ENCODE measurements around the gene NPAS1. TPM values are rescaled to one million over a fixed set of nuclear protein-coding genes. Genes with fewer than 3 reads are reported as not detected.

NPAS1 gene
- total RNA-seq, 2 experiments from 2014 or later: 1.1 to 2.1 TPM

DNA sequence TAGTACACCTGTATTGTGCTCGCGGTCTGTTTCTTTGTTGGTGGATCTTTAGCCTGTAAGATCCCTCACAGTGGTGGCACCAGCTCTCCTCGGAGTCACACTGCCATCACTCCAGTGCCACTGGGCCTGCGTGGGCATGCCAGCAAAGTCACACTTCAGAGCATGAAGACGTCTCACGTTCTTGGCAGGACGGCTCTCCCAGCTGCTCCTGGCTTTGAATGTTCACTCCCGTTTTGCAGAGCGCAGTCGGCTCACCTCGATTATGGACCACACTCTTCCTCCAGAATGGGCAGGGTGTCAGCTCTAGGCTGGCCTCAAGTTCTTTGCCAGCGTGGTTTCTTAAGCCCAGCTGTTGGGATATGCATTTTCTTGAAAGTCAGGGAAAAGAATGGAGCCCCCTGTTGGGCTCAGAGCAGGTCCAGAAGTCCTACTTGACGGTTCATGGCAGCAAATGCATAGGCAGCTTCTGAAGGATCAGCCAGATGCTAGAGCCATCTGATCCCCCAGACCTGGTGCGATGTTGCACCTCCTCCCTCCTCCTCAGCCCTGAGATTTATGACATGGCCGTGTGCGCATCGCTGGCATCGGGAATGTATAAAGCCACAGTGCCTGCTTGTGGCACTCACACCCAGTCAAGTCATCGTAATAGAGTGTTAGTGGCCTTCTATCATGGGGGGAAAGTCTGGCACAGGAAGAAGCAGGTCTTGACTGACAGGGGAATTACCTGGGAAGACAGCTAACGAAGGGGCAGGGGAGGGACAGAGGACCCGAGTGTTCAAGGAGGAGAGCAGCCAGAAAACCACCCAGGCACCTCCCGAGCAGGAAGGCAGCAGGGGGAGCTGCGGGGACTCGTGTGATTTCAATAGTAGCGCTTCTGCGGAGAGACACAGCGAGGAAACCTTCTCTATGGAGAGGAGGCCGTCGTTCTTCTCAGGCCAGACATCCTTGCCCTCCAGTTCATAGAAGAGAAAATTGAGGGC is 40.2 kb upstream of the NPAS1 start:
- TF ChIP-seq, protein P1, sequence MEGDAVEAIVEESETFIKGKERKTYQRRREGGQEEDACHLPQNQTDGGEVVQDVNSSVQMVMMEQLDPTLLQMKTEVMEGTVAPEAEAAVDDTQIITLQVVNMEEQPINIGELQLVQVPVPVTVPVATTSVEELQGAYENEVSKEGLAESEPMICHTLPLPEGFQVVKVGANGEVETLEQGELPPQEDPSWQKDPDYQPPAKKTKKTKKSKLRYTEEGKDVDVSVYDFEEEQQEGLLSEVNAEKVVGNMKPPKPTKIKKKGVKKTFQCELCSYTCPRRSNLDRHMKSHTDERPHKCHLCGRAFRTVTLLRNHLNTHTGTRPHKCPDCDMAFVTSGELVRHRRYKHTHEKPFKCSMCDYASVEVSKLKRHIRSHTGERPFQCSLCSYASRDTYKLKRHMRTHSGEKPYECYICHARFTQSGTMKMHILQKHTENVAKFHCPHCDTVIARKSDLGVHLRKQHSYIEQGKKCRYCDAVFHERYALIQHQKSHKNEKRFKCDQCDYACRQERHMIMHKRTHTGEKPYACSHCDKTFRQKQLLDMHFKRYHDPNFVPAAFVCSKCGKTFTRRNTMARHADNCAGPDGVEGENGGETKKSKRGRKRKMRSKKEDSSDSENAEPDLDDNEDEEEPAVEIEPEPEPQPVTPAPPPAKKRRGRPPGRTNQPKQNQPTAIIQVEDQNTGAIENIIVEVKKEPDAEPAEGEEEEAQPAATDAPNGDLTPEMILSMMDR (IDR thresholded peaks at IDR 0.05): no peak
- no peak for ATAC-seq (ENCODE audit: poor library complexity)
- no peak overlapping the region for H3K27ac Mint-ChIP-seq

DNA sequence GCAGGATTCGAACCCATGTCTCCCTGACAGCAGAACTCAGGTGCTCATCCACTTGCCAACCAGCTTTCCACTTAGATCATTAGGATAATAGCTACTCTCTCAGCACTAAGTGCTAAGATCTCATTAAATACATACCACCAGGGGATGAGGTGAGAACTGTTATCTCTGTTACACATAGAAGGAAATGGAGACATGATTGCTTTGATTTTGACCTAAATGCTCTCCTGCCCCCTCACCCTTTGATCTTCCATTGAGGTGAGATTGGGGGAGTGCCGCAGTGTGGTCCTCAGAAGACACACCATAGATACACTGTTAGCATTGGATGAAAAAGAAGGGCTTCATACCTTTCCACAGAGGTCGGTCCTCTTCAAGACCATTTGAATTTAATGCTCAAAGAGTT is 38.9 kb upstream of the NPAS1 start:
- H3K27ac Mint-ChIP-seq: peak overlapping the region; percentile 6
- ATAC-seq (ENCODE audit: poor library complexity): no peak
- H3K9me3 Mint-ChIP-seq: no peaks in the 10 kb centered on the region
- H3K36me3 Mint-ChIP-seq (ENCODE audit: low read depth): peaks cover 3% of the 10 kb centered on the region
- DNase-seq: peak in 1 of 14 experiments; percentile 20
- no peak overlapping the region for H3K4me3 Mint-ChIP-seq
- Histone ChIP-seq H3K36me3 (ENCODE audit: insufficient read depth, low read length) (peaks cover 6% of the 10 kb centered on the region), H3K4me3 (ENCODE audit: low read length) (no peak overlapping the region), H3K27me3 (ENCODE audit: control insufficient read depth in 1 of 2, insufficient read depth in 2 of 2, low read length in 2 of 2) (no peaks in the 10 kb centered on the region), H3K9me3 (ENCODE audit: control insufficient read depth in 1 of 2, insufficient read depth in 1 of 2, low read length in 2 of 2) (no peaks in the 10 kb centered on the region), H3K4me1 (ENCODE audit: insufficient read depth, low read length) (peaks cover 37% of the 10 kb centered on the region), H3K27ac (ENCODE audit: low read depth in 1 of 2, low read length in 2 of 2) (no peak overlapping the region)
- H3K27me3 Mint-ChIP-seq: no peaks in the 10 kb centered on the region
- CTCF ChIA-PET: no interaction called here
- intact Hi-C loops (cut with DNase I, micrococcal nuclease): no loop called here
- H3K4me1 Mint-ChIP-seq (ENCODE audit: low read depth): peaks cover 22% of the 10 kb centered on the region
- TF ChIP-seq, protein P1 (IDR thresholded peaks at IDR 0.05): no peak
- POLR2A ChIA-PET: no interaction called here

More for the DNA sequence above, 40.2 kb upstream of the NPAS1 start:
- no peak overlapping the region for H3K4me3 Mint-ChIP-seq
- H3K27me3 ChIP-seq (ENCODE audit: control insufficient read depth in 1 of 2, insufficient read depth in 2 of 2, low read length in 2 of 2): no peaks in the 10 kb centered on the region
- H3K36me3 ChIP-seq (ENCODE audit: insufficient read depth, low read length): peaks cover 11% of the 10 kb centered on the region
- no peak overlapping the region for H3K4me3 ChIP-seq (ENCODE audit: low read length)
- peaks cover 37% of the 10 kb centered on the region for H3K4me1 ChIP-seq (ENCODE audit: insufficient read depth, low read length)
- H3K27me3 Mint-ChIP-seq: no peaks in the 10 kb centered on the region
- intact Hi-C loops (cut with DNase I, micrococcal nuclease): no loop called here
- DNase-seq: no peak
- H3K27ac ChIP-seq (ENCODE audit: low read depth in 1 of 2, low read length in 2 of 2): no peak overlapping the region
- peaks cover 22% of the 10 kb centered on the region for H3K4me1 Mint-ChIP-seq (ENCODE audit: low read depth)
- POLR2A ChIA-PET: no interaction called here
- CTCF ChIA-PET: interaction anchor here (0.5 kb wide), 1 partner anchor 243 kb away, joined by 4 read pairs; no protein-coding TSS in a partner anchor
- peaks cover 3% of the 10 kb centered on the region for H3K36me3 Mint-ChIP-seq (ENCODE audit: low read depth)
- no peaks in the 10 kb centered on the region for H3K9me3 ChIP-seq (ENCODE audit: control insufficient read depth in 1 of 2, insufficient read depth in 1 of 2, low read length in 2 of 2)
- H3K9me3 Mint-ChIP-seq: no peaks in the 10 kb centered on the region

DNA sequence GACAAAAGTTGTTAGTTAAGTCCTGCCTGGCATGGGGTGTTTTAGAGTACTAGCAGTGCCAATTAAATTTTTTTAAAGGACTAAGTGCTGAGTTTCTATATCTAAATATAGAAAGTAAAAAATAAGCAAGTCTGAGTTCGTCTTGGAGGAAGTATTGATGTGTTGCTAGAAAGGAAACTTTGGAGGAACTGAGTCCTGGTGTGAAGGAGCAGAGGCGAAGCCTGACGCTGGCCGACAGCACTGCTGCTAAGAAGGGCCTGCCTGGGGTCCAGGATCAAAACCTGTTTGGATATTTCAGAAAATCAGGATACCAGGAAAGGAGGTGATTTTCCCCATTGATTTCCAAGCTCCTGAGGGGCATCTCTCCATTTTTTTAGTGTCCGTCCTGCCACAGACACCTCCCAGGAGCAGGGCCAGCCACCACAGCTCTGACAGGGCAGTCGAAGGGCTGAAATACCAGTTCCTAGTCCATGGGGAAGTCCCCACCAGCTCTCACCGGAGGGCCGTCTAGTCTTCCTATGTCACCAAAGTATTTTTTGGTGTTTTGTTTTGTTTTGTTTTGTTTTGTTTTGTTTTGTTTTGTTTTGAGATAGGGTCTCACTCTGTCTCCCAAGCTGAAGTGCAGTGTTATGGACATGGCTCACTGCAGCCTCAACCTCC is 38.2 kb upstream of the NPAS1 start:
- ATAC-seq (ENCODE audit: poor library complexity) (no peak), DNase-seq (no peak)
- no peaks in the 10 kb centered on the region for H3K27me3 Mint-ChIP-seq
- intact Hi-C loops (cut with DNase I, micrococcal nuclease): no loop called here
- Histone ChIP-seq H3K4me3 (ENCODE audit: low read length) (no peak overlapping the region), H3K27ac (ENCODE audit: low read depth in 1 of 2, low read length in 2 of 2) (no peak overlapping the region), H3K4me1 (ENCODE audit: insufficient read depth, low read length) (peaks cover 35% of the 10 kb centered on the region), H3K36me3 (ENCODE audit: insufficient read depth, low read length) (peaks cover 6% of the 10 kb centered on the region), H3K27me3 (ENCODE audit: control insufficient read depth in 1 of 2, insufficient read depth in 2 of 2, low read length in 2 of 2) (no peaks in the 10 kb centered on the region), H3K9me3 (ENCODE audit: control insufficient read depth in 1 of 2, insufficient read depth in 1 of 2, low read length in 2 of 2) (no peaks in the 10 kb centered on the region)
- peaks cover 22% of the 10 kb centered on the region for H3K4me1 Mint-ChIP-seq (ENCODE audit: low read depth)
- H3K4me3 Mint-ChIP-seq: no peak overlapping the region
- peaks cover 3% of the 10 kb centered on the region for H3K36me3 Mint-ChIP-seq (ENCODE audit: low read depth)
- TF ChIP-seq, protein P1 (IDR thresholded peaks at IDR 0.05): no peak
- ChIA-PET CTCF (no interaction called here), POLR2A (no interaction called here)
- no peak overlapping the region for H3K27ac Mint-ChIP-seq
- no peaks in the 10 kb centered on the region for H3K9me3 Mint-ChIP-seq

Measured in CD4-positive, alpha-beta T cell (primary cell).